ACC112 (cell line): ENCODE results near the gene EFHD1.

Experiments used
- H2AFZ ChIP-seq: fragments of 200-600 bp; sonication (generic); one replicate; pipeline ENCODE4 v1.6.0; 2017; ENCODE audit warnings: antibody characterized with exemption, low read length; ENCODE audit not compliant: unreplicated experiment
- H3K27ac ChIP-seq: fragments of 200-600 bp; sonication (generic); 2 replicates; pipeline ENCODE4 v1.5.1; 2014; ENCODE audit warnings: low read depth, mild to moderate bottlenecking, antibody characterized with exemption, low read length, moderate library complexity
- H3K27me3 ChIP-seq: fragments of 200-600 bp; sonication (generic); 2 replicates; pipeline ENCODE4 v1.6.1; 2014; ENCODE audit warnings: mild to moderate bottlenecking, antibody characterized with exemption, low read length, moderate library complexity, mixed read lengths; ENCODE audit not compliant: insufficient read depth
- H3K36me3 ChIP-seq: fragments of 200-600 bp; sonication (generic); 2 replicates; pipeline ENCODE4 v1.6.1; 2016; ENCODE audit warnings: mild to moderate bottlenecking, antibody characterized with exemption, low read length, moderate library complexity, mixed read lengths; ENCODE audit not compliant: insufficient read depth
- H3K4me1 ChIP-seq: fragments of 200-600 bp; sonication (generic); one replicate; pipeline ENCODE4 v1.6.1; 2016; ENCODE audit warnings: low read length, mixed read lengths; ENCODE audit not compliant: insufficient read depth, unreplicated experiment, control insufficient read depth
- H3K4me3 ChIP-seq: fragments of 200-600 bp; sonication (generic); 2 replicates; pipeline ENCODE4 v1.5.1; 2014; ENCODE audit warnings: mild to moderate bottlenecking, low read depth, low read length
- H3K79me2 ChIP-seq: fragments of 200-600 bp; sonication (generic); one replicate; pipeline ENCODE4 v1.6.0; 2016; ENCODE audit warnings: low read length; ENCODE audit not compliant: control insufficient read depth, unreplicated experiment, insufficient read depth

Gene EFHD1

GRCh38 chr2:232598293-232598692 lies 35.1 kb upstream of the EFHD1 start:
- H3K4me1 ChIP-seq = peaks cover under 1% of the 10 kb centered on the region
- no peaks in the 10 kb centered on the region for H3K79me2 ChIP-seq
- 0 out of 2 replicates have a peak, but pooled peaks cover under 1% of the 10 kb centered on the region for H3K27me3 ChIP-seq
- no peak overlapping the region for H3K27ac ChIP-seq
- no peaks in the 10 kb centered on the region for H3K36me3 ChIP-seq
- H2AFZ ChIP-seq = no peak overlapping the region
- H3K4me3 ChIP-seq = no peak overlapping the region

- Histone ChIP-seq H3K79me2 (no peaks in the 10 kb centered on the region), H2AFZ (no peak overlapping the region), H3K27ac (no peak overlapping the region), H3K27me3 (0 out of 2 replicates have a peak, but pooled peaks cover 7% of the 10 kb centered on the region), H3K4me3 (no peak overlapping the region), H3K36me3 (no peaks in the 10 kb centered on the region), H3K4me1 (no peaks in the 10 kb centered on the region)
Observed at GRCh38 chr2:232600053-232600773, 33.2 kb upstream of the EFHD1 start.

- Histone ChIP-seq H2AFZ (no peak overlapping the region), H3K79me2 (no peaks in the 10 kb centered on the region), H3K27ac (no peak overlapping the region), H3K36me3 (no peaks in the 10 kb centered on the region), H3K4me1 (no peaks in the 10 kb centered on the region), H3K27me3 (0 out of 2 replicates have a peak, but pooled peaks cover 7% of the 10 kb centered on the region), H3K4me3 (no peak overlapping the region)
Observed at GRCh38 chr2:232603283-232603682, 30.1 kb upstream of the EFHD1 start.

- no peaks in the 10 kb centered on the region for H3K4me1 ChIP-seq
- no peaks in the 10 kb centered on the region for H3K79me2 ChIP-seq
- H3K27ac ChIP-seq = no peak overlapping the region
- no peaks in the 10 kb centered on the region for H3K36me3 ChIP-seq
- H2AFZ ChIP-seq = no peak overlapping the region
- H3K27me3 ChIP-seq = 0 out of 2 replicates have a peak, but pooled peaks cover 7% of the 10 kb centered on the region
- H3K4me3 ChIP-seq = no peak overlapping the region
Observed at GRCh38 chr2:232604535-232604934, 28.9 kb upstream of the EFHD1 start.

GRCh38 chr2:232607011-232607410 lies 26.4 kb upstream of the EFHD1 start:
- Histone ChIP-seq H3K4me1 (no peaks in the 10 kb centered on the region), H3K36me3 (no peaks in the 10 kb centered on the region), H3K79me2 (no peaks in the 10 kb centered on the region), H2AFZ (no peak overlapping the region), H3K27ac (no peak overlapping the region), H3K4me3 (no peak overlapping the region), H3K27me3 (0 out of 2 replicates have a peak, but pooled peaks cover 7% of the 10 kb centered on the region)

- no peak overlapping the region for H2AFZ ChIP-seq
- no peaks in the 10 kb centered on the region for H3K79me2 ChIP-seq
- H3K27ac ChIP-seq = no peak overlapping the region
- no peak overlapping the region for H3K4me3 ChIP-seq
- no peaks in the 10 kb centered on the region for H3K4me1 ChIP-seq
- H3K36me3 ChIP-seq = no peaks in the 10 kb centered on the region
- no peaks in the 10 kb centered on the region for H3K27me3 ChIP-seq
Observed at GRCh38 chr2:232609607-232610006, 23.8 kb upstream of the EFHD1 start.

- H3K4me3 ChIP-seq = no peak overlapping the region
- no peaks in the 10 kb centered on the region for H3K79me2 ChIP-seq
- no peak overlapping the region for H3K27ac ChIP-seq
- H3K36me3 ChIP-seq = no peaks in the 10 kb centered on the region
- no peak overlapping the region for H2AFZ ChIP-seq
- H3K27me3 ChIP-seq = no peaks in the 10 kb centered on the region
- no peaks in the 10 kb centered on the region for H3K4me1 ChIP-seq
Observed at GRCh38 chr2:232610081-232610480, 23.3 kb upstream of the EFHD1 start.

- Histone ChIP-seq H3K27me3 (no peaks in the 10 kb centered on the region), H3K27ac (no peak overlapping the region), H3K4me1 (no peaks in the 10 kb centered on the region), H3K36me3 (no peaks in the 10 kb centered on the region), H2AFZ (no peak overlapping the region), H3K4me3 (no peak overlapping the region), H3K79me2 (no peaks in the 10 kb centered on the region)
Observed at GRCh38 chr2:232611061-232611460, 22.3 kb upstream of the EFHD1 start.

- H3K4me3 ChIP-seq = no peak overlapping the region
- no peaks in the 10 kb centered on the region for H3K27me3 ChIP-seq
- H3K36me3 ChIP-seq = no peaks in the 10 kb centered on the region
- H3K79me2 ChIP-seq = no peaks in the 10 kb centered on the region
- no peak overlapping the region for H2AFZ ChIP-seq
- no peak overlapping the region for H3K27ac ChIP-seq
- no peaks in the 10 kb centered on the region for H3K4me1 ChIP-seq
Observed at GRCh38 chr2:232611559-232612218, 21.7 kb upstream of the EFHD1 start.

- Histone ChIP-seq H3K4me3 (no peak overlapping the region), H2AFZ (no peak overlapping the region), H3K36me3 (no peaks in the 10 kb centered on the region), H3K27me3 (no peaks in the 10 kb centered on the region), H3K4me1 (no peaks in the 10 kb centered on the region), H3K27ac (no peak overlapping the region), H3K79me2 (no peaks in the 10 kb centered on the region)
Observed at GRCh38 chr2:232613538-232614134, 19.8 kb upstream of the EFHD1 start.
